GM21723 (cell line): Measurements from ENCODE around the gene RAB3B.
"Not testable (repeated sequence)": the region's sequence is repeated elsewhere in the genome, so short reads cannot be mapped to it uniquely, and the experiment has no call there.

ENCODE experiments used
- ATAC-seq: cut with Tn5 transposase; IDR thresholded peaks from one replicate; pipeline ENCODE4 v1.9.1; 2021; ENCODE audit warnings: mild to moderate bottlenecking, moderate library complexity; ENCODE audit not compliant: unreplicated experiment

The RAB3B gene

DNA sequence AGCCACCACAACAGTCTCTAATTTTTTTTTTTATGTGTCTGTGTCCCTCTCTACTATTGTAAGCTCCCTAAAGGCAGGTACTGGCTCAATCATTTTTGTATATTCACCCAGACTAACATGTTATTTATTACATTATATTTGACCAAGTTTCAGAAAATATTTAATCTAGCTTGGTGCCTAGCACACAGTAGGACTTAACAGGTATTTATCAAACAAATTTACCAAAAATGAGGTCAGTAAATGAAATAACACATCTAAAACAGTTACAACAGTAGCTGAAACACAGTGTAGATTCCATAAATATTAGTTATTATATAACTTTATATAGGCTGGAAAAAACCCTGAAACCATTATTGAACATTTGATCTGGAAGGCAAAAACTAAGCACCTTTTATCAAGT is 114.7 kb downstream of the RAB3B start:
- ATAC-seq: no peak

- no peak for ATAC-seq
These were observed 115.2 kb downstream of the RAB3B start for GRCh38 chr1:51875291-51875772.

DNA sequence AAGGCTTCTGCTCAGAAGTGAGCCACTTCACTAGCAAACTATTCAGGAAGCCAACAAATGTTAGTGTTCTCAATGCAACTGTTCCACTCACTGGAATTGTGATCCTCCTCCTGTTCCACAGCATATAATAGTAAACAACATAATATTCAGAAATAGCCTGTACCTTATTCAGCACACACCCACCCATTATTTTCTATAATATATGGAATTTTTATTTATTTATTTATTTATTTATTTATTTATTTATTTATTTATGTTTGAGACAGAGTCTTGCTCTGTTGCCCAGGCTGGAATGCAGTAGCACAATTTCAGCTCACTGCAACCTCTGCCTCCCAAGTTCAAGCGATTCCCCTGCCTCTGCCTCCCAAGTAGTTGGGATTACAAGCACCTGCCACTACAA is 117.2 kb downstream of the RAB3B start:
- ATAC-seq: not testable (repeated sequence)

GRCh38 chr1:51871351-51871975 is 119.0 kb downstream of the RAB3B start:
- ATAC-seq: no peak

- ATAC-seq: no peak
These were observed 119.7 kb downstream of the RAB3B start for GRCh38 chr1:51870603-51871350.

- ATAC-seq: no peak
These were observed 122.8 kb downstream of the RAB3B start for GRCh38 chr1:51867479-51868232.

DNA sequence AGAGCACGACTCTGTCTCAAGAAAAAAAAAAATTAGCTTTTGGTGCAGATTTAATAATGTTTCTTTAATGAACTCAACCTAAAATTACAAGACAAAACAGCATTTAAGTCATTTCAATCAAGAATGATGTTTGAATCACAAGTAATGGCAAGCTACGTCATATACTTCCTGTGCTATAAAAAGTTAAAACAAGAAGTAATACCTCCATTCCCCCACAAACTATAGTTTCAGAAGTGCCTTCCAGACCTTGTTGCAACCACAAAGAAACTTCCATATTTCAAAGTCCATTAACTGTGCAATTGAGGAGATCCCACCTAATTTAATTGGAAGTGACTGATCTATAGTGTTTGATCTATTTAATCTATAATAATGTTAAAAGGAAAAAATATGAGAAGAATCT is 127.1 kb downstream of the RAB3B start:
- peak; percentile 78 for ATAC-seq

DNA sequence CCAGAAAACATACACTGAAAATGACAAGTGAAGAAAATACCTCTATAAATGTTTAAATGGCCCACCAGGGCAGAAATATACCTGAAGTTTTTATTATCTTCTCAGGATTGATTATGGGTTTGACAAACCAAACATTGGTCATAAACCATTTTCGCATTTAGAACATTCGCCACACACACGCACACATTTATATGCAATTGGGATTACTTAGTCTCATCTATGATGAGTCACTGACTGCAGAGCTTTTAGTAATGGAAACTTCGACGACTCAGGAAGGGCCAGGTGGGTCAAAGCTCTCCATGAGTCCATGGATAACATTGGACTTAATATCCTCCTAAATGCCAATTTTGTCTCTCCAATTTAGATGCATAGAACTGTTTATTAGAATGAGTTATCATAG is 128.8 kb downstream of the RAB3B start:
- no peak for ATAC-seq

DNA sequence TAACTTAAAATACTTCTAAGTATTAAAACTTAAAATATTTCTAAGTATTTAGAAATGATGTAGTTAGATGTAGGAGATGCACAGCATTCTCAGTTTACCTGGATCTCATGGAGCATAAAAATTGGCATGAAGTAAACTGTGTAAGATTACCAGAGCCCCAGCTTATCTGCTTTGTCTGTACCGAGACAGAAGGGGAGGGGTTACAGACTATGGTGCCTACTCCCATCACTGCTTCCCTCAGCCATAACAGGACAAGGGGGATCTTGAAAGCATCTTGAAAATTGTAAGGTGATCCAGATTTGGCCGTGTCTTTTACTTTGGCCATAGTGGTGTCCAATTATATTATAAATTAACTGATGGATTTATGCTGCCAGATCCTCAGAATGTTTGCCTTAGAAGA is 130.8 kb downstream of the RAB3B start:
- ATAC-seq: no peak

GRCh38 chr1:51859333-51859732 is 131.2 kb downstream of the RAB3B start:
- ATAC-seq: no peak

GRCh38 chr1:51858892-51859291 is 131.6 kb downstream of the RAB3B start:
- no peak for ATAC-seq
